A549 treated with Mapracorat at 1 μM for 4 hours (cell line): ENCODE data around the gene AP1G2. TPM values are rescaled to one million over a fixed set of nuclear protein-coding genes. Genes with fewer than 3 reads are reported as not detected.

Experiments used
- total RNA-seq: library from RNA; stranded (reverse); fragments of 200-300 nt; extraction: Qiagen RNA extraction; gene quantifications from 5 replicates; pipeline ENCODE4 v1.2.3, GENCODE V29; 2022

AP1G2 gene, protein sequence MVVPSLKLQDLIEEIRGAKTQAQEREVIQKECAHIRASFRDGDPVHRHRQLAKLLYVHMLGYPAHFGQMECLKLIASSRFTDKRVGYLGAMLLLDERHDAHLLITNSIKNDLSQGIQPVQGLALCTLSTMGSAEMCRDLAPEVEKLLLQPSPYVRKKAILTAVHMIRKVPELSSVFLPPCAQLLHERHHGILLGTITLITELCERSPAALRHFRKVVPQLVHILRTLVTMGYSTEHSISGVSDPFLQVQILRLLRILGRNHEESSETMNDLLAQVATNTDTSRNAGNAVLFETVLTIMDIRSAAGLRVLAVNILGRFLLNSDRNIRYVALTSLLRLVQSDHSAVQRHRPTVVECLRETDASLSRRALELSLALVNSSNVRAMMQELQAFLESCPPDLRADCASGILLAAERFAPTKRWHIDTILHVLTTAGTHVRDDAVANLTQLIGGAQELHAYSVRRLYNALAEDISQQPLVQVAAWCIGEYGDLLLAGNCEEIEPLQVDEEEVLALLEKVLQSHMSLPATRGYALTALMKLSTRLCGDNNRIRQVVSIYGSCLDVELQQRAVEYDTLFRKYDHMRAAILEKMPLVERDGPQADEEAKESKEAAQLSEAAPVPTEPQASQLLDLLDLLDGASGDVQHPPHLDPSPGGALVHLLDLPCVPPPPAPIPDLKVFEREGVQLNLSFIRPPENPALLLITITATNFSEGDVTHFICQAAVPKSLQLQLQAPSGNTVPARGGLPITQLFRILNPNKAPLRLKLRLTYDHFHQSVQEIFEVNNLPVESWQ
- 41.8 to 55.8 TPM (median 48.2 TPM) in 5 replicates for total RNA-seq

DNA sequence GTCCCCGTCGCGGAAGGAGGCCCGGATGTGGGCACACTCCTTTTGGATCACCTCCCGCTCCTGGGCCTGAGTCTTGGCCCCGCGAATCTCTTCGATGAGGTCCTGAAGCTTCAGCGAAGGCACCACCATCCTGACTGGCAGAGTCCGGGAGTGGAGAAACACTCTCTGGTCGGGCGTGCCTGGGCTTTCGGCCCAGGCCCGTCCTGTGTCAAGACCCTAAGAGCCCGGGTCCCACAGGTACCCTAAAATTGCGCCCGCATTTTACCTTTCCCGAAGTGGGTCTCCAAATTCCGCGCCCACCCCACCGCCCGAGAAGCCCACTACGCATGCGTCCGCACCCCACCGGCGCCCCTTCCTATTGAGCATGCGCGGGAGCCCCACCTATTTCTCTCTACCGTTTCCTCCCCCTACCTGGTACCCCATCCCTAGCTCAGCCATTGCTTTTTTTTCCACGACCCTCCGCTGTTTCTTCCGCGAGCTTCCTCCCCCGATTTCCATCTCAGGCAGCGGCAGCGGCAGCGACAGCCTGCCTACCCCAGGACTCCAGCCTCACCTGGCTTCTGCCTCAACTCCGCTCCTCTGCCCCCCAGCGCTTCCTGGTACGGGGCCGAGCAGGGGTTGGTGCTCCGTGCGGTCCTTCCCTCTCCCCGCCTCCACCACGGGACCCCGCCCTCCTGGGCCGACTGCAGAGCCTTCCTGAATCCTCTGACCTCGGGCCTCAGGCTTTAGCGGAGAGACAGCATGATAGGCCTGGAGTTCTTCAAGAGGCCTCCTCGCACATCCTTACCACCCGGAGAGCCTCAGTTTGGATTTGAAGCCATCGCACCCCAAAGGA, at the start of gene AP1G2:
TSS of gene AP1G2 (minus strand) at position 606 of the 835 bp plus-strand sequence. CDS start at position 129, 477 bp downstream.

DNA sequence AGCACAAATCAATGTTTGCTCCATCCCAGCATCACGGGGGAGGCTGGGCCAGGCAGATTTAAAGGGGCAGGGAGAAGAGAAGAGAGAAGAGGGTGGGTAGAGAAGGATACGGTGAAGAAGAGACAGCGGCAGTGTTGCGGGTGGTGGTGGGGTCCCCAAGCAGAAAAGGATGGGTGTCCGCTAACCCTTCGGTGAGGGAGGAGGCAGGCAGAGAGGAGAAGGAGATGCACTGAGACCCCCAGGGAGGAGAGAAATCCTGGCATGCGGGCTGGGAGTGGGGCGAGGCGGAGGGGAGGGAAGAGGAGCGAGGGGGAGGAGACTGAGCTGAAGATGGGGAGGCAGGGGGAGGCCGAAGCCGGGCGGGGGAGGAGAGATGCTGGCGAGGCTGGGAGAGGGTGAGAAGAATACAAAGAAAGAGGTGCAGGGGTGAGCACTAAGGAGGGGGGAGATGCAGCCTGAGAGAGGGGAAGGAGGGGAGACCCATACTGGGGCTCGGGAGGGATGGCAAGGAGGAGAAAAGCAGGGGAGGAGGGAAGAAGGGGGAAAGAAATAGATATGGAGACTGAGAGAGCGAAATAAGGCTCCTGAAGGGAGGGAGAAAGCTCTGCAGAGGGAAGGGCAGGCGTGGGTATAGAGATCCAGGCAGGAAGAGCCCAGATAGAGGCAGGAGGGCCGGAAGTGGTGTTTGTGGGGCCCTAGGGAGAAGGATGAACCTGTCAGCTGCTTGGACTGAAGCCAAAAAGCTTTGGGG, 11.1 kb upstream of the AP1G2 start, which contains the start of gene JPH4:
TSS of gene JPH4 (minus strand) at position 231 of the 751 bp plus-strand sequence. CDS start 1,337 bp downstream, outside the sequence.

DNA sequence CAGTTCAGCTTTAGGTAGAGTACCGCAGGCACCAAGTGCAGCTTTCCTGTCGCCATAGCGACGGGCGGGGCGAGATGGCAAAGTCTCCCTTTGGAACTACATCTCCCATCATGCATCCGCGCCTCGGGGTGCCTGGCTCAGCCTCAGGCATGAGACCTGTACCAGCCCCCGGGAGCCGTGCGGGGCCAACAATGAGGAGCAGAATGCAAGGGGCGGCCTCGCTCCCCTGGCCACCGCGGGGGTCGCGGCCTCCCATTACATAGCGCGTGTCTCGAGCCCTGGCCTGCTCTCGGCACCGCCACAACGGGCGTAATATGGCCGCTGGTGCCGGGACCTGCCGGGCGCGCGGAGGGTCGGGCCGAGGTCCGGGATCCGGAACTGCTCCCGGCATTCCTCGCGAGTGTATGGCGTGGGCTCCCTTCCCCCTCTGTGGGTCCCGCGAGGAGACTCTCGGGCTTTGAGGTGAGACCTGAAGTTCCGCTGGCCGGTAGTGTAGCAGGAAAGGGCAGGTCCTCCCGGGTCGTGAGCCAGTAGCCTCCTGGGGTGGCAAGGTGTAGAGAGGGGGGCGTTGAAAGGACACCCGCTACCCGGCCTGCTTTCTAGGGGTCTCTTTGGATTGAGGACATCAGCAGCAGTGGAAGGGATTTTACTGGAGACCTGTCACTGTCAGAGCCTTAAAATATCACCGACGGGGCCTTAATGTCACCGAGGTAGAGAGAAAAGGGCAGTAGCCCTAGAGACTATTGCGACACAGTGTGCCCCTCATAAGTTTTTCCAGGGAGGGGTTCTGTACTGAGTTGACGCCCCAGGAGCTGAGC, 11.5 kb downstream of the AP1G2 start, which contains the start of gene THTPA:
TSS of gene THTPA (plus strand) at position 390 of the 818 bp plus-strand sequence. CDS start 487 bp downstream, outside the sequence.

DNA sequence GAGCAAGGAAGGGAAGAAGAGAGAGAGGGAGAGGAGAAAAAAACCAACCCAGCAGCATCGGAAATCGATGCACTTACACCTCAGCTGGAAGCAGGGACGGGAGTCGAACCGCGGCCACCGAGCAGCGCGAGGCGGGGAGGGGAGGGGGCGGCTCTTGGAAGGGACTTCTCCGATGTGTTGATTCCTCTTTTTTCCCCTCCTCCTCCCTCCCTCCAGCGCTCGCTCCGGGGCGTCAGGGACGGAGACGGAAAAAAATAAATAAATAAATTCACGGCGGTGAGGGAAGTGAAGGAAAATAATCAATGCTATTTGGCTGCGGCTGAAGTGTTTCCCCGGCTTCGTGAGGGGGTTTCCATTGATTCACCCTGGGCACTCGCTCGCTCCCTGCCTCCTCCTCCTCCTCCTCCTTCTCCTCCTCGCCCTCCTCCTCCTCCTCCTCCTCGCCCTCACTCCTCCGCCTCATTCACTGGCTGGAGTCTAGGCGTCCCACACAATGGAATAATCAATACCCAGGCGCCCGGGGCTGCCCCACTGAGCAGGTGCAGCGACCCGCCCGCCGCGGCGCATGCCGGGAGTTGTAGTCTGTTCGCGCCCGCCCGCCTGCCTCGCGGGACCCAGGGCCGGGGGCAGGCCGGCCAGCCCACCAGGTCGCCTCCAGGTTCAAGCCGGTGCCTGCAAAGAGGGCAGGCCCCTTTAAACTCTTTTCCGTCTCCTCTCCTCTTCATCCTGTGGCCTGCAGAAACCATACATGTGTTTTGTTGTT, 16.1 kb downstream of the AP1G2 start, which contains the start of gene ZFHX2:
TSS of gene ZFHX2 (minus strand) at position 500 of the 763 bp plus-strand sequence. CDS start 16,440 bp downstream, outside the sequence.

Other genes starting within 250 kb of the AP1G2 start
- gene PABPN1, start 246.3 kb downstream of the AP1G2 start, total RNA-seq, result 142 to 156 TPM (median 145 TPM) in 5 replicates
- 5.5 to 9.4 TPM (median 6.6 TPM) in 5 replicates for gene SLC22A17, start 214.9 kb downstream of the AP1G2 start, total RNA-seq
- not detected in 5 replicates for gene EFS, start 202.6 kb downstream of the AP1G2 start, total RNA-seq
- not detected in 5 replicates for gene IL25, start 195.0 kb downstream of the AP1G2 start, total RNA-seq
- gene CMTM5, start 190.7 kb downstream of the AP1G2 start, total RNA-seq, result not detected in 5 replicates
- 0.03 to 0.11 TPM (median 0.06 TPM) in 4 of 5 replicates, not detected in the other for gene MYH6, start 159.5 kb downstream of the AP1G2 start, total RNA-seq
- not detected in 5 replicates for gene MYH7, start 132.1 kb downstream of the AP1G2 start, total RNA-seq
- 56.7 to 74.9 TPM (median 61.2 TPM) in 5 replicates for gene NGDN, start 98.1 kb downstream of the AP1G2 start, total RNA-seq
- 0.47 to 0.95 TPM (median 0.81 TPM) in 5 replicates for gene ZFHX2, start 16.0 kb downstream of the AP1G2 start, total RNA-seq
- 12.6 to 14.9 TPM (median 13.7 TPM) in 5 replicates for gene THTPA, start 11.5 kb downstream of the AP1G2 start, total RNA-seq
- 0.05 to 0.06 TPM (median 0.06 TPM) in 3 of 5 replicates, not detected in the others for gene JPH4, start 11.0 kb upstream of the AP1G2 start, total RNA-seq
- gene DHRS2, start 68.6 kb upstream of the AP1G2 start, total RNA-seq, result 5.4 to 8.5 TPM (median 6.2 TPM) in 5 replicates